CD8-positive, alpha-beta memory T cell (primary cell): Measurements from ENCODE around the gene NSUN4. TPM values are rescaled to one million over a fixed set of nuclear protein-coding genes. Genes with fewer than 3 reads are reported as not detected.
"Not testable (repeated sequence)": the region's sequence is repeated elsewhere in the genome, so short reads cannot be mapped to it uniquely, and the experiment has no call there.

Source experiments
- CTCF ChIA-PET: fragments of 350-600 bp; sonication (Branson Sonifier 250); formaldehyde crosslinking; loops from one replicate; lab custom pipeline; 2021; ENCODE audit warnings: antibody characterized with exemption; lab: Charles Lee
- POLR2A ChIA-PET: fragments of 350-600 bp; sonication (Branson Sonifier 250); formaldehyde crosslinking; loops from one replicate; lab custom pipeline; 2021; ENCODE audit warnings: antibody characterized with exemption; lab: Charles Lee
- DNase-seq, 5 donors: peaks; one replicate each; pipeline versions ENCODE4 v3.0.0 to v3.0.0-alpha.2; 2020 to 2022; ENCODE audit warnings: mixed read lengths in 1 of 5
- H3K27ac ChIP-seq: one replicate; pipeline ENCODE4 v1.7.0; 2013; ENCODE audit warnings: low read depth, mild to moderate bottlenecking, low read length, moderate library complexity
- H3K27me3 ChIP-seq: 2 replicates; pipeline ENCODE4 v1.7.0; 2013; ENCODE audit warnings: low read length, mild to moderate bottlenecking; ENCODE audit not compliant: insufficient read depth, poor library complexity, severe bottlenecking
- H3K36me3 ChIP-seq: 2 replicates; pipeline ENCODE4 v1.7.0; 2013; ENCODE audit warnings: mild to moderate bottlenecking, low read length, moderate library complexity; ENCODE audit not compliant: insufficient read depth
- H3K4me1 ChIP-seq: 2 replicates; pipeline ENCODE4 v1.7.0; 2013; ENCODE audit warnings: mild to moderate bottlenecking, low read length, moderate library complexity; ENCODE audit not compliant: insufficient read depth
- H3K4me3 ChIP-seq: 2 replicates; pipeline ENCODE4 v1.7.0; 2013; ENCODE audit warnings: mild to moderate bottlenecking, low read length
- H3K9me3 ChIP-seq: 2 replicates; pipeline ENCODE4 v1.7.0; 2013; ENCODE audit warnings: mild to moderate bottlenecking, low read length
- H3K27ac Mint-ChIP-seq, 8 donors: one replicate each; pipeline ENCODE4 v1.8.0; 2020 to 2021; ENCODE audit warnings: mixed read lengths in 8 of 8, mild to moderate bottlenecking in 6 of 8, inconsistent platforms in 3 of 8, moderate library complexity in 3 of 8
- H3K27me3 Mint-ChIP-seq, 2 donors: one replicate each; pipeline ENCODE4 v1.8.0; 2020 to 2021; ENCODE audit warnings: mixed read lengths in 2 of 2, mild to moderate bottlenecking in 1 of 2, moderate library complexity in 1 of 2
- H3K36me3 Mint-ChIP-seq, 3 donors: one replicate each; pipeline ENCODE4 v1.8.0; 2020 to 2021; ENCODE audit warnings: mixed read lengths in 3 of 3, inconsistent platforms in 1 of 3, mild to moderate bottlenecking in 1 of 3
- H3K4me1 Mint-ChIP-seq, 3 donors: one replicate each; pipeline ENCODE4 v1.8.0; 2020 to 2021; ENCODE audit warnings: mixed read lengths in 3 of 3, inconsistent platforms in 1 of 3, mild to moderate bottlenecking in 1 of 3
- H3K4me3 Mint-ChIP-seq, 7 donors: one replicate each; pipeline ENCODE4 v1.8.0; 2020 to 2021; ENCODE audit warnings: mixed read lengths in 7 of 7, mild to moderate bottlenecking in 6 of 7, moderate library complexity in 4 of 7, inconsistent platforms in 2 of 7
- H3K9me3 Mint-ChIP-seq, 5 donors: one replicate each; pipeline ENCODE4 v1.8.0; 2020 to 2022; ENCODE audit warnings: mixed read lengths in 5 of 5, mild to moderate bottlenecking in 3 of 5, moderate library complexity in 2 of 5, inconsistent platforms in 1 of 5
- polyA plus RNA-seq: library from polyadenylated mRNA; unstranded; fragments of 300-500 nt; fragmentation: Illumina TruSeq; gene quantifications from one replicate; pipeline ENCODE4 v1.2.3, GENCODE V29; 2021
- total RNA-seq, 2 experiments: library from RNA; stranded (reverse); gene quantifications; one replicate each; pipeline ENCODE4 v1.2.3, GENCODE V29; 2021

NSUN4 gene
- total and polyA plus RNA-seq, 3 experiments from 2014 or later = 14.5 to 32.4 (median 29.5) TPM

DNA sequence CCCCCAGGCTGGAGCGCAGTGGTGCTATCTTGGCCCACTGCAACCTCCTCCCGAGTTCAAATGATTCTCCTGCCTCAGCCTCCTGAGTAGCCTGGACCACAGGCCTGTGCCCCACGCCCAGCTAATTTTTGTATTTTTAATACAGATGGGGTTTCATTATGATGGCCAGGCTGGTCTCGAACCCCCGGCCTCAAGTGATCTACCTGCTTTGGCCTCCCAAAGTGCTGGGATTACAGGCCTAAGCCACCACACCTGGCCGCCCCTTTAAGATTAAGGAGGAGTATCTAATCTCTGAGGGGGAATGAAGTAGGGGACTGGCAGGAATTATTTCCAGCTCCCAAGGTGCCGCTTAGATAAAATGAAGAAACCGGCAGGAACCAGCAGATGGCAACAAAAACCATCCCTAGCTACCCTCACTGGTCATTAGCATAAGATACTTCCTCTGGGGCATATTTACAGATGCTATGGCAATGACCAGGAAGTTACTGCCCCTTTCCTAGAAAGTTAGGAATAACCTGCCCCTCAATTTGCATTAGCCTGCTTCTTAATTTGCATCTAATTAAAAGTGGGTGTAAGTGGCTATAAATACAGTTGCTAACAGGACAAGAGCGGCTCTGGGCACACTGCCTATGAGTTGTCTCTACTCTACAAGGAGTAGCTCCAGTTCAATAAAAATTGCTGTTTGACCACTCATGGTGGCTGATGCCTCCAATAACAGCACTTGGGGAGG lies 7.1 kb upstream of the NSUN4 start:
- no peaks in the 10 kb centered on the region for H3K27me3 Mint-ChIP-seq
- CTCF ChIA-PET = no interaction called here
- no peak for DNase-seq
- POLR2A ChIA-PET = no interaction called here
- H3K36me3 Mint-ChIP-seq = no peaks in the 10 kb centered on the region
- H3K36me3 ChIP-seq = no peaks in the 10 kb centered on the region
- no peak overlapping the region for H3K4me3 Mint-ChIP-seq
- no peaks in the 10 kb centered on the region for H3K9me3 Mint-ChIP-seq
- H3K4me1 Mint-ChIP-seq = no peaks in the 10 kb centered on the region
- H3K27me3 ChIP-seq = no peaks in the 10 kb centered on the region
- H3K4me1 ChIP-seq = no peaks in the 10 kb centered on the region
- no peak overlapping the region for H3K4me3 ChIP-seq
- H3K27ac Mint-ChIP-seq = no peak overlapping the region
- H3K27ac ChIP-seq = no peak overlapping the region
- no peaks in the 10 kb centered on the region for H3K9me3 ChIP-seq

DNA sequence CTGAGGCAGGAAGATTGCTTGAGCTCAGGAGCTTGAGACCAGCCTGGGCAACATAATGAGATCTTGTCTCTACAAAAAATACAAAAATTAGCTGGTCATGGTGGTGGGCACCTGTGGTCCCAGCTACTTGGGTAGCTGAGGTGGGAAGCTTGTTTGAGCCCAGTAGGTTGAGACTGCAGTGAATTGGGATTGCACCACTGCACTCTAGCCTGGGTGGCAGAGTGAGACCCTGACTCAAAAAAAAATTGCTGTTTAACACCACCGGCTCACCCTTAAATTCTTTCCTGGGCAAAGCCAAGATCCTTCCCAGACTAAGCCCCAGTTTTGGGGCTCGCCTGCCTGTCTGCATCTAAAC lies 6.6 kb upstream of the NSUN4 start:
- no peaks in the 10 kb centered on the region for H3K9me3 ChIP-seq
- no peak overlapping the region for H3K27ac ChIP-seq
- Mint-ChIP-seq H3K4me3 (no peak overlapping the region), H3K4me1 (no peaks in the 10 kb centered on the region), H3K36me3 (no peaks in the 10 kb centered on the region), H3K27me3 (no peaks in the 10 kb centered on the region), H3K9me3 (no peaks in the 10 kb centered on the region), H3K27ac (peak overlapping the region in 1 of 8 donors; percentile 19)
- no peak for DNase-seq
- no peaks in the 10 kb centered on the region for H3K4me1 ChIP-seq
- H3K27me3 ChIP-seq = no peaks in the 10 kb centered on the region
- H3K36me3 ChIP-seq = no peaks in the 10 kb centered on the region
- CTCF ChIA-PET = no interaction called here
- POLR2A ChIA-PET = no interaction called here
- no peak overlapping the region for H3K4me3 ChIP-seq

DNA sequence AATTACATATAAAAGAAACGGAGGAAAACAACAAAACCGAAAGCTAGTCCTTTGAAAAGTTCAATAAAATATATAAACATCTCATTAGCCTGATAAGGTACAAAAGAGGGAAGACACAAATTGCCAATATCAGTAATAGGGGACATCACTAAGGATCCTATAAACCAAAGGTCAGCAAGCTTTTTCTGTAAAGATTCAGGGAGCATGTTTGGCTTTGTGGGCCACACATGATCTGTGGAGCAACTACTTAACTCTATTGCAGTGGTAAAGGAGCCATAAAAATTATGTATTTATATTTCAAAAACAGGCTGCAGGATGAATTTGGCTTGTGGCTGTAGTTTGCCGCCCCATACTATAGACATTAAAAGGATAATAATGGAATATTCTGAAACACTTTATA lies 5.5 kb upstream of the NSUN4 start:
- Histone ChIP-seq H3K36me3 (no peaks in the 10 kb centered on the region), H3K9me3 (no peaks in the 10 kb centered on the region), H3K27ac (no peak overlapping the region), H3K27me3 (no peaks in the 10 kb centered on the region), H3K4me1 (peaks cover 5% of the 10 kb centered on the region), H3K4me3 (no peak overlapping the region)
- ChIA-PET POLR2A (no interaction called here), CTCF (interaction anchor here (1.0 kb wide), 1 partner anchor 26 kb away, joined by 3 read pairs; no protein-coding TSS in a partner anchor)
- Mint-ChIP-seq H3K4me3 (peak overlapping the region in 1 of 7 donors; percentile 10), H3K4me1 (peaks cover 4 to 5% (median 5%) of the 10 kb centered on the region in 3 donors), H3K9me3 (no peaks in the 10 kb centered on the region), H3K27ac (no peak overlapping the region), H3K36me3 (no peaks in the 10 kb centered on the region), H3K27me3 (no peaks in the 10 kb centered on the region)
- DNase-seq = no peak

DNA sequence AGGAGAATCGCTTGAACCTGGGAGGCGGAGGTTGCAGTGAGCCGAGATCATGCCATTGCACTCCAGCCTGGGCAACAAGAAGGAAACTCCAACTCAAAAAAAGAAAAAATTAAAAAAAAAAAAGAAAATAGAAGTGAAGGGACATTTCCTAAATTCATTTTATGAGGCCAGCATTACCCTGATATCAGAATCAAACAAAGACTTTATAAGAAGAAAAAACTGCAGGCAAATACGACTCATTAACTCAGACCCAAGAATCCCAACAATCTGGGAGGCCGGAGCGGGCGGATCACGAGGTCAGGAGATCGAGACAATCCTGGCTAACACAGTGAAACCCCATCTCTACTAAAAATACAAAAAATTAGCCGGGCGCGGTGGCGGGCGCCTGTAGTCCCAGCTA lies 3.2 kb upstream of the NSUN4 start:
- Mint-ChIP-seq H3K36me3 (peaks cover 0 to 11% (median 0%) of the 10 kb centered on the region in 3 donors), H3K4me1 (peaks cover 26 to 27% (median 27%) of the 10 kb centered on the region in 3 donors), H3K27ac (peak overlapping the region in 1 of 8 donors; percentile 70)
- H3K9me3 ChIP-seq, CTCF ChIA-PET, H3K4me3 Mint-ChIP-seq, H3K27ac ChIP-seq, H3K27me3 Mint-ChIP-seq, POLR2A ChIA-PET, H3K27me3 ChIP-seq, H3K4me3 ChIP-seq, H3K9me3 Mint-ChIP-seq, H3K36me3 ChIP-seq, DNase-seq: not testable (repeated sequence)
- peaks cover 14% of the 10 kb centered on the region for H3K4me1 ChIP-seq

DNA sequence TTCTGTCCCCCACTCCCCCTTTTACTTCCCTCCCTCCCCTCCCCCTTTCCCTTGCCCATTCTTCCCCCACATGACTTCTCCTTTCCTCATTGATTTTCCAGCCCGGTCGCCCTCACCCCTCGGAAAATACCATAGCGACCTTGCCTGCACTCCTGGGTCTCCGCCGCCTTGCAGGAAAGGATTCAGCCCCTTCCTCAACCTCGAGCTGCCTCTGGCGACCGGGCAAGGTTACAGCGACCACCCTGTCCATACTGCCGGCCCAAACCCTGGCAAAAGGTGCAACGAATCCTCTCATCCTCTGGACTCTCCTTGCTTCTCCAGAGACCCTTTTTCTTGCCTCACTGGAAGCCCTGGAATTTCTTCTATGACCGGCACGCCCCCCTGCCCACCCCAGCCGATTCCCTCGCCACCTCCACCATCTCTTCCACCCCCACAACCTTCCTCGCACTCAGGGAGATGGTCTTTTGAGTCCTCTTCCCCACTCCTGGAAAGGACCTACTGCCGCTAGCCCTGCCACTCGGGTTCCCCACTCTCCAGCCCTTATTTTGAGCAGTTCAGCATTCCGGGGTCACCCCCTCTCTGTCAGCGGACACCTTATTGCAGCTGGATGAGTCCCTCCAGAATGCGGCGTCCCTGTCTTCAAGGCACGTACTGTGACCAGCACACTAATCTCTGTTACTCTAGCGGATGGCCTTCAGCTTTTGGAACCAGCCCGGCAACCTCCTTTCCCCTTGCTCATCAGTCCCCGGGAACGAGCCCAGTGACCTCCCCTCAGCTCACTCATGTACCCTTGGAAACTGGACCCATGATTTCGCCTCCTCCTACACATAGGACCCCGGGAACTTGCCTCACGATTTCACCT lies 846 bp downstream of the NSUN4 start:
- ChIA-PET CTCF (interaction anchor here (1.1 to 4.4 kb wide), 7 partner anchors 10 to 94 kb away, joined by 3 to 21 read pairs (median 3); partner anchors contain the start of genes LRRC41, RAD54L and UQCRH), POLR2A (interaction anchor here (1.1 to 2.0 kb wide), 2 partner anchors 12 to 38 kb away, joined by 3 to 12 read pairs; partner anchors contain the start of genes LRRC41 and UQCRH)
- Mint-ChIP-seq H3K27ac (peak overlapping the region; percentile 98 to 100 (median 99)), H3K4me3 (peak overlapping the region; percentile 95 to 100 (median 99)), H3K4me1 (peaks cover 37 to 46% (median 44%) of the 10 kb centered on the region in 3 donors), H3K36me3 (peaks cover 0 to 35% (median 1%) of the 10 kb centered on the region in 3 donors), H3K9me3 (no peaks in the 10 kb centered on the region), H3K27me3 (no peaks in the 10 kb centered on the region)
- no peaks in the 10 kb centered on the region for H3K9me3 ChIP-seq
- peak in 1 of 5 donors; percentile 14 for DNase-seq
- peaks cover 4% of the 10 kb centered on the region for H3K36me3 ChIP-seq
- peak overlapping the region; percentile 97 for H3K27ac ChIP-seq
- H3K4me3 ChIP-seq = peak overlapping the region; percentile 98
- no peaks in the 10 kb centered on the region for H3K27me3 ChIP-seq
- peaks cover 14% of the 10 kb centered on the region for H3K4me1 ChIP-seq

DNA sequence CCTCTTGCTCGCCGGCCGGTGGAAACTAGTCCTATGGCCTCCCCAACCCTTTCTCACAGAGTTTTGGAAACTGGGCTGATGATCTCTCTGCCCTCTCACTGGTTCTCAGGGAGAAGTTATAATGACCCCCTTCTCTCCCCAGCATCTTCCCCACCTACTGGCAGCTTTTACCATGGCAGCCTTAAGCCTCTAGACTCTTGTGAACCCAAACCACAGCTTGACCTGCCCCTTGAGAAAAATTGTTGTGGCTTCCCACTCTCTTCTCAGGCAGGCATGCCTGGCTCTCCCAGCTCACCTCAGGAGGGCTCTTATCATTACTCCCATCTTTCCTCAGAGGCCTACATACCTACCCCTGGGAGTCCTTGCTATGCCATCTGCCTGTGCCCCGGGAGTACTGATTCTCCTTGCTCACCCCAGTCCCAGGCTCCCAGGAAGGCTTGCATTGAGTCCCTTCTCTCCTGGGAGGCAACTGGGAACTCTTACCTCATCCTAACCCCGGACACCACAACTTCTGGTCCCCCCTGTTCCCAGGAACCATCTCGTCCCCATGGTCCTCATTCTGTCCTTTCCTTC lies 1.6 kb downstream of the NSUN4 start:
- CTCF ChIA-PET = interaction anchor here (1.4 to 4.4 kb wide), 2 partner anchors 32 to 38 kb away, joined by 3 to 21 read pairs; partner anchors contain the start of genes LRRC41 and UQCRH
- peak in 2 of 5 donors; percentile 4 to 18 for DNase-seq

DNA sequence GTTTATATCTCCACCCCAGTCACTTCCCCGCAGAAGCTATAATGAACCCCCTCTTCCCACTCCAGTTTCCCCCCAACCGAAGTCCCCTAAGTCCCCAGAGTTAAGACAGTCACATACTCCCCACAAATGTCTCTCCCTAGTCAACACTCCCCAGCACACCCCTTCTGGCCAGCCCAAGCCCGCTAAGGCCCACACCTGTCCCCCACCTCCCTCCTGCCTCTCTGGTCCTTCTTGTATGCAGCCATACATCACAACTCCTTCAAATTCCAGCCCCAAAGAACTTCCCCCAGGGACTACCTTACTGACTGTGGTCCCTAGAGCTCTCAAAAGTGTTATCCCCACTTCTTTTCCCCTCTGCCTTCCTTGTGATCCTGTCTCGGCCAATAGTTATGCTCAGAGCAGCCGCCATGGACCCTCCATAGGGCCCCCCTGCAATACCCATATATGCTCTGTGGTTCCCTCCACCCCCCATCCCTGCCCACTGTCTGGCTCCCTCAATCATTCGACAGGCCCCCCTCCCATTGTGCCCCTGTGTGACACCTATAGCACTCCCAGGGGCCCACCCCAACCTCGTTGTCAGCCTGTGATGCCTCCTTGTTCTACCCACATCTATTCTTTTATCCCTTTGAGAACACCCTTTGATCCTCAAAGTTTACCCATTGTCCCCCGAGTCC lies 2.2 kb downstream of the NSUN4 start:
- H3K27me3 Mint-ChIP-seq = no peaks in the 10 kb centered on the region
- CTCF ChIA-PET = interaction anchor here (4.4 kb wide), 1 partner anchor 39 kb away, joined by 21 read pairs; the partner anchor contains the start of genes LRRC41 and UQCRH
- Histone ChIP-seq H3K36me3 (peaks cover 4% of the 10 kb centered on the region), H3K4me1 (peaks cover 14% of the 10 kb centered on the region), H3K27ac (peak overlapping the region; percentile 97), H3K4me3 (no peak overlapping the region), H3K27me3 (no peaks in the 10 kb centered on the region), H3K9me3 (no peaks in the 10 kb centered on the region)
- H3K4me3 Mint-ChIP-seq = peak overlapping the region in 4 of 7 donors; percentile 49 to 100 (median 98)
- peak overlapping the region; percentile 36 to 100 (median 99) for H3K27ac Mint-ChIP-seq
- DNase-seq = no peak
- peaks cover 0 to 47% (median 2%) of the 10 kb centered on the region in 3 donors for H3K36me3 Mint-ChIP-seq
- POLR2A ChIA-PET = interaction anchor here (0.5 to 1.1 kb wide), 2 partner anchors 10 to 16 kb away, joined by 3 read pairs; no protein-coding TSS in a partner anchor
- peaks cover 41 to 53% (median 46%) of the 10 kb centered on the region in 3 donors for H3K4me1 Mint-ChIP-seq
- H3K9me3 Mint-ChIP-seq = no peaks in the 10 kb centered on the region

More for the DNA sequence above, 1.6 kb downstream of the NSUN4 start:
- Histone ChIP-seq H3K4me3 (peak overlapping the region; percentile 8), H3K9me3 (no peaks in the 10 kb centered on the region), H3K4me1 (peaks cover 14% of the 10 kb centered on the region), H3K36me3 (peaks cover 4% of the 10 kb centered on the region), H3K27ac (peak overlapping the region; percentile 97), H3K27me3 (no peaks in the 10 kb centered on the region)
- Mint-ChIP-seq H3K36me3 (peaks cover 0 to 42% (median 2%) of the 10 kb centered on the region in 3 donors), H3K9me3 (no peaks in the 10 kb centered on the region), H3K27me3 (no peaks in the 10 kb centered on the region), H3K27ac (peak overlapping the region; percentile 98 to 100 (median 99)), H3K4me3 (peak overlapping the region; percentile 76 to 100 (median 99)), H3K4me1 (peaks cover 41 to 50% (median 44%) of the 10 kb centered on the region in 3 donors)
- POLR2A ChIA-PET = interaction anchor here (1.1 kb wide), 1 partner anchor 11 kb away, joined by 3 read pairs; no protein-coding TSS in a partner anchor
